H9 (cell line): ENCODE results near the gene XPC. TPM values are rescaled to one million over a fixed set of nuclear protein-coding genes. Genes with fewer than 3 reads are reported as not detected.

Experiments used
- DNase-seq: peaks from one replicate; pipeline ENCODE4 v3.0.0-alpha.2; 2017
- H2AFZ ChIP-seq: one replicate; pipeline ENCODE4 v1.6.1; 2013; ENCODE audit warnings: mild to moderate bottlenecking, low read length, control low read depth, moderate library complexity
- H2AK5ac ChIP-seq: 2 replicates; pipeline ENCODE4 v1.6.1; 2013; ENCODE audit warnings: low read length, control low read depth, mixed read lengths; ENCODE audit not compliant: insufficient read length
- H2BK120ac ChIP-seq: one replicate; pipeline ENCODE4 v1.6.1; 2013; ENCODE audit warnings: low read depth, mild to moderate bottlenecking, low read length, control low read depth, inconsistent platforms; ENCODE audit not compliant: poor library complexity, severe bottlenecking
- H2BK12ac ChIP-seq: 2 replicates; pipeline ENCODE4 v1.6.1; 2013; ENCODE audit warnings: low read length, control low read depth, mixed read lengths, low read depth; ENCODE audit not compliant: insufficient read length
- H2BK15ac ChIP-seq: 2 replicates; pipeline ENCODE4 v1.6.1; 2013; ENCODE audit warnings: low read depth, low read length, control low read depth
- H2BK20ac ChIP-seq: one replicate; pipeline ENCODE4 v1.6.1; 2013; ENCODE audit warnings: low read depth, mild to moderate bottlenecking, low read length, control low read depth, inconsistent platforms; ENCODE audit not compliant: poor library complexity, severe bottlenecking
- H2BK5ac ChIP-seq: 2 replicates; pipeline ENCODE4 v1.6.1; 2013; ENCODE audit warnings: low read length, control low read depth, mixed read lengths; ENCODE audit not compliant: insufficient read length
- H3K14ac ChIP-seq: 2 replicates; pipeline ENCODE4 v1.6.1; 2013; ENCODE audit warnings: low read length, control low read depth; ENCODE audit not compliant: insufficient read depth
- H3K18ac ChIP-seq: 2 replicates; pipeline ENCODE4 v1.6.1; 2013; ENCODE audit warnings: low read depth, mild to moderate bottlenecking, mixed read lengths, low read length, control low read depth; ENCODE audit not compliant: insufficient read length
- H3K23ac ChIP-seq: 2 replicates; pipeline ENCODE4 v1.6.1; 2013; ENCODE audit warnings: low read length, control low read depth, mixed read lengths, low read depth; ENCODE audit not compliant: insufficient read length
- H3K23me2 ChIP-seq: 2 replicates; pipeline ENCODE4 v1.6.1; 2013; ENCODE audit warnings: low read depth, mild to moderate bottlenecking, mixed read lengths, low read length, control low read depth; ENCODE audit not compliant: insufficient read length, poor library complexity, severe bottlenecking
- H3K27ac ChIP-seq: 2 replicates; pipeline ENCODE4 v1.5.1; 2013; ENCODE audit warnings: low read length, control low read depth, mixed read lengths, low read depth; ENCODE audit not compliant: insufficient read length
- H3K27me3 ChIP-seq: 2 replicates; pipeline ENCODE4 v1.6.1; 2013; ENCODE audit warnings: low read length, control low read depth, inconsistent platforms; ENCODE audit not compliant: insufficient read depth
- H3K4ac ChIP-seq: 2 replicates; pipeline ENCODE4 v1.6.1; 2013; ENCODE audit warnings: low read depth, mild to moderate bottlenecking, control low read depth, inconsistent platforms, low read length, moderate library complexity
- H3K4me1 ChIP-seq: 2 replicates; pipeline ENCODE4 v1.6.1; 2013; ENCODE audit warnings: low read length, control low read depth, inconsistent platforms; ENCODE audit not compliant: insufficient read depth
- H3K4me2 ChIP-seq: 2 replicates; pipeline ENCODE4 v1.6.1; 2013; ENCODE audit warnings: low read length, control low read depth, mixed read lengths; ENCODE audit not compliant: insufficient read length, insufficient read depth
- H3K56ac ChIP-seq: 2 replicates; pipeline ENCODE4 v1.6.1; 2013; ENCODE audit warnings: low read depth, mild to moderate bottlenecking, mixed read lengths, low read length, control low read depth; ENCODE audit not compliant: insufficient read length
- H3K79me1 ChIP-seq: 2 replicates; pipeline ENCODE4 v1.6.1; 2013; ENCODE audit warnings: low read depth, mild to moderate bottlenecking, moderate library complexity, low read length, control low read depth, inconsistent platforms; ENCODE audit not compliant: insufficient read depth, poor library complexity, severe bottlenecking
- H3K79me2 ChIP-seq: 2 replicates; pipeline ENCODE4 v1.6.1; 2013; ENCODE audit warnings: low read length, control low read depth, inconsistent platforms; ENCODE audit not compliant: insufficient read depth
- H3K9ac ChIP-seq: 2 replicates; pipeline ENCODE4 v1.6.1; 2013; ENCODE audit warnings: low read length, control low read depth, mixed read lengths; ENCODE audit not compliant: insufficient read length; ENCODE audit errors: extremely low read depth
- H3K9me3 ChIP-seq: one replicate; pipeline ENCODE4 v1.6.1; 2013; ENCODE audit warnings: low read depth, low read length, inconsistent platforms; ENCODE audit not compliant: control insufficient read depth
- H3T11ph ChIP-seq: one replicate; pipeline ENCODE4 v1.6.1; 2013; ENCODE audit warnings: mild to moderate bottlenecking, low read length, control low read depth, inconsistent platforms
- H4K20me1 ChIP-seq: one replicate; pipeline ENCODE4 v1.6.1; 2013; ENCODE audit not compliant: control insufficient read depth, insufficient read length, insufficient read depth
- H4K5ac ChIP-seq: 2 replicates; pipeline ENCODE4 v1.6.1; 2013; ENCODE audit warnings: low read depth, mild to moderate bottlenecking, mixed read lengths, low read length, control low read depth; ENCODE audit not compliant: insufficient read length
- H4K8ac ChIP-seq: replicated peaks from 2 replicates; pipeline ENCODE4 v1.6.1; 2013; ENCODE audit warnings: low read length, control low read depth, mixed read lengths, low read depth; ENCODE audit not compliant: insufficient read length
- H4K91ac ChIP-seq: 2 replicates; pipeline ENCODE4 v1.6.1; 2013; ENCODE audit warnings: low read depth, mild to moderate bottlenecking, moderate library complexity, mixed read lengths, low read length, control low read depth; ENCODE audit not compliant: insufficient read length
- H3K27ac Mint-ChIP-seq, 3 experiments: 2 replicates in 2 of 3; 3 replicates in 1 of 3; pipeline ENCODE4 v1.8.0; 2020 to 2021; ENCODE audit warnings: mixed read lengths in 3 of 3, mild to moderate bottlenecking in 1 of 3, moderate library complexity in 1 of 3
- H3K27me3 Mint-ChIP-seq: 2 replicates; pipeline ENCODE4 v1.8.0; 2021; ENCODE audit warnings: low read depth, mild to moderate bottlenecking, moderate library complexity, mixed read lengths
- H3K36me3 Mint-ChIP-seq, 3 experiments: 2 replicates in 2 of 3; 3 replicates in 1 of 3; pipeline ENCODE4 v1.8.0; 2020 to 2021; ENCODE audit warnings: low read depth in 3 of 3, mixed read lengths in 3 of 3; ENCODE audit not compliant: insufficient read depth in 1 of 3
- H3K4me1 Mint-ChIP-seq, 2 experiments: 2 replicates each; pipeline ENCODE4 v1.8.0; 2020; ENCODE audit warnings: mixed read lengths in 2 of 2
- H3K4me3 Mint-ChIP-seq, 2 experiments: 2 replicates in 1 of 2; 3 replicates in 1 of 2; pipeline ENCODE4 v1.8.0; 2020 to 2021; ENCODE audit warnings: mild to moderate bottlenecking in 2 of 2, mixed read lengths in 2 of 2, moderate library complexity in 1 of 2
- H3K9me3 Mint-ChIP-seq, 2 experiments: 2 replicates in 1 of 2; 3 replicates in 1 of 2; pipeline ENCODE4 v1.8.0; 2020; ENCODE audit warnings: mild to moderate bottlenecking in 2 of 2, mixed read lengths in 2 of 2, moderate library complexity in 1 of 2
- WGBS: extraction: QIAGEN DNeasy Blood & Tissue Kit; methylation state at CpG from one replicate; pipeline ENCODE4 v1.1.7; 2013; ENCODE audit warnings: missing lambda C conversion rate, low lambda C conversion rate, mixed read lengths; ENCODE audit not compliant: insufficient read length; ENCODE audit errors: extremely low coverage; 5-methylcytosine and 5-hydroxymethylcytosine counted together
- total RNA-seq: library from RNA; stranded (reverse); gene quantifications from 2 replicates; pipeline ENCODE4 v1.2.1, GENCODE V29; 2021
- TF ChIP-seq, protein P1 (sequence below): fragments of 200-600 bp; sonication (generic); conservative IDR thresholded peaks from 3 replicates; pipeline ENCODE4 v1.8.0; 2021; ENCODE audit warnings: antibody characterized with exemption, mild to moderate bottlenecking

Gene XPC
- total RNA-seq, 1 experiment from 2014 or later: 30.3 TPM

DNA sequence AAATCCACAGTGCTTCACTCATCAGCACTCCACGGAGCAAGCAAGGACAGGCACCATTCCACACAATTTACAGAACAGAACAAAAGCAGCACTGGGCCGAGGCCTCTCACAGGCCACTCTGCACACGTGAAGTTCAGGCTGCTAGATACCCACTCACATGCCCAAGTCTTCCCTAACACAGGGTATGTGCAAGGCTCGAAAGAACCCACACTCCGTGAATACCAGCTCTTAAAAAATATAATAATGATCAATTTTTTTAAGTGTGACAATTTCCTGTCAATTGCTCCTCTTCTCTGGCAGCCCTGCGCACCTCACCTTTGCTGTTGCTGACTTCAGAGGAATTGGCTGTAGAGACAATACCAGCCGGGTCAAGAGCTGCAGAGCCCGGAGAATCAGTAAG lies 19.0 kb downstream of the XPC start:
- WGBS: no CpG with 5 or more reads among the region's 8 CpGs
- no peak overlapping the region for H3K14ac ChIP-seq
- H3K56ac ChIP-seq: no peak overlapping the region
- no peak overlapping the region for H3K27ac ChIP-seq
- no peak overlapping the region for H3K23ac ChIP-seq
- no peaks in the 10 kb centered on the region for H3K79me1 ChIP-seq
- H2BK12ac ChIP-seq: no peak overlapping the region
- Mint-ChIP-seq H3K27ac (no peak overlapping the region), H3K27me3 (no peaks in the 10 kb centered on the region), H3K9me3 (peaks cover 5 to 16% of the 10 kb centered on the region in 2 experiments; a peak in 4 of 5 replicates), H3K4me1 (peaks cover 0 to 5% of the 10 kb centered on the region in 2 experiments; a peak in 1 of 4 replicates), H3K4me3 (no peak overlapping the region), H3K36me3 (peaks cover 64 to 97% (median 90%) of the 10 kb centered on the region in 3 experiments)
- no peaks in the 10 kb centered on the region for H4K20me1 ChIP-seq
- H2AK5ac ChIP-seq: no peak overlapping the region
- H3K4ac ChIP-seq: no peak overlapping the region
- no peak overlapping the region for H3K4me2 ChIP-seq
- H3K23me2 ChIP-seq: no peaks in the 10 kb centered on the region
- H4K8ac ChIP-seq: no peak overlapping the region
- TF ChIP-seq, protein P1, sequence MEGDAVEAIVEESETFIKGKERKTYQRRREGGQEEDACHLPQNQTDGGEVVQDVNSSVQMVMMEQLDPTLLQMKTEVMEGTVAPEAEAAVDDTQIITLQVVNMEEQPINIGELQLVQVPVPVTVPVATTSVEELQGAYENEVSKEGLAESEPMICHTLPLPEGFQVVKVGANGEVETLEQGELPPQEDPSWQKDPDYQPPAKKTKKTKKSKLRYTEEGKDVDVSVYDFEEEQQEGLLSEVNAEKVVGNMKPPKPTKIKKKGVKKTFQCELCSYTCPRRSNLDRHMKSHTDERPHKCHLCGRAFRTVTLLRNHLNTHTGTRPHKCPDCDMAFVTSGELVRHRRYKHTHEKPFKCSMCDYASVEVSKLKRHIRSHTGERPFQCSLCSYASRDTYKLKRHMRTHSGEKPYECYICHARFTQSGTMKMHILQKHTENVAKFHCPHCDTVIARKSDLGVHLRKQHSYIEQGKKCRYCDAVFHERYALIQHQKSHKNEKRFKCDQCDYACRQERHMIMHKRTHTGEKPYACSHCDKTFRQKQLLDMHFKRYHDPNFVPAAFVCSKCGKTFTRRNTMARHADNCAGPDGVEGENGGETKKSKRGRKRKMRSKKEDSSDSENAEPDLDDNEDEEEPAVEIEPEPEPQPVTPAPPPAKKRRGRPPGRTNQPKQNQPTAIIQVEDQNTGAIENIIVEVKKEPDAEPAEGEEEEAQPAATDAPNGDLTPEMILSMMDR: no peak
- no peaks in the 10 kb centered on the region for H3K27me3 ChIP-seq
- H3T11ph ChIP-seq: no peak overlapping the region
- no peaks in the 10 kb centered on the region for H3K79me2 ChIP-seq
- no peak overlapping the region for H2BK120ac ChIP-seq
- H4K5ac ChIP-seq: no peak overlapping the region
- H4K91ac ChIP-seq: no peak overlapping the region
- H3K4me1 ChIP-seq: no peaks in the 10 kb centered on the region
- no peak overlapping the region for H2BK20ac ChIP-seq
- no peak overlapping the region for H2BK5ac ChIP-seq
- no peak for DNase-seq
- H2BK15ac ChIP-seq: no peak overlapping the region
- no peak overlapping the region for H2AFZ ChIP-seq
- H3K9me3 ChIP-seq: no peaks in the 10 kb centered on the region
- H3K9ac ChIP-seq: no peak overlapping the region
- H3K18ac ChIP-seq: no peak overlapping the region
